Activated naive CD4-positive, alpha-beta T cell treated with anti-CD3 and anti-CD28 coated beads, Interleukin-2, amount 50 U/mL, for 72 hours (primary cell): ENCODE data around the gene ZC3H13. TPM values are rescaled to one million over a fixed set of nuclear protein-coding genes. Genes with fewer than 3 reads are reported as not detected.

Source experiments
- ATAC-seq, 2 donors: fragments of 150-1000 bp; cut with Tn5 transposase; 2 replicates each; pipeline ENCODE4 v1.10.0; 2021; ENCODE audit warnings: mild to moderate bottlenecking in 2 of 2, moderate library complexity in 2 of 2
- DNase-seq, 2 donors: peaks; one replicate each; pipeline ENCODE4 v3.0.0; 2021 to 2022; ENCODE audit warnings: low spot score in 2 of 2
- H3K27ac Mint-ChIP-seq, 2 donors: one replicate each; pipeline ENCODE4 v1.8.0; 2022; ENCODE audit warnings: mild to moderate bottlenecking in 2 of 2, mixed read lengths in 2 of 2
- H3K36me3 Mint-ChIP-seq, 2 donors: one replicate each; pipeline ENCODE4 v1.8.0; 2022; ENCODE audit warnings: mixed read lengths in 2 of 2
- H3K9me3 Mint-ChIP-seq, 2 donors: one replicate each; pipeline ENCODE4 v1.8.0; 2022; ENCODE audit warnings: mixed read lengths in 2 of 2
- total RNA-seq, 2 donors: library from RNA; stranded (reverse); gene quantifications; one replicate each; pipeline ENCODE4 v1.2.3, GENCODE V29; 2022

Gene ZC3H13
- total RNA-seq, 2 donors from 2014 or later: 36.9 to 47.9 TPM

- DNase-seq (no peak), ATAC-seq (peak in 1 of 2 donors; percentile 40)
- H3K27ac Mint-ChIP-seq: no peak overlapping the region
- H3K36me3 Mint-ChIP-seq: no peaks in the 10 kb centered on the region
- no peaks in the 10 kb centered on the region for H3K9me3 Mint-ChIP-seq
Measured at GRCh38 chr13:46079770-46080169, 27.2 kb upstream of the ZC3H13 start.

DNA sequence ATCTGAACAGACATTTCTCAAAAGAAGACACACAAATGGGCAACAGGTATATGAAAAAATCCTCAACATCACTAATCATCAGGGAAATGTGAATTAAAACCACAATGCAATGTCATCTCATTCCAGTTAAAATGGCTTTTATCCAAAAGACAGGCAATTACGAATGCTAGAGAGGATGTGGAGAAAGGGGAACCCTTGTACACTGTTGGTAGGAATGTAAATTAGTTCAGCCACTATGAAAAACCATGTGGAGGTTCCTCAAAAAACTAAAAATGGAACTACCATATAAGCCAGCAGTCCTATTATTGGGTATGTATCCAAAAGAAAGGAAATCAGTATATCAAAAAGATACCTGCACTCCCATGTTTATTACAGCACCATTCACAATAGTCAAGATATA is 24.7 kb upstream of the ZC3H13 start:
- H3K27ac Mint-ChIP-seq: no peak overlapping the region
- no peaks in the 10 kb centered on the region for H3K36me3 Mint-ChIP-seq
- H3K9me3 Mint-ChIP-seq: no peaks in the 10 kb centered on the region
- no peak for DNase-seq
- no peak for ATAC-seq

- H3K27ac Mint-ChIP-seq: no peak overlapping the region
- ATAC-seq (no peak), DNase-seq (no peak)
- H3K36me3 Mint-ChIP-seq: no peaks in the 10 kb centered on the region
- no peaks in the 10 kb centered on the region for H3K9me3 Mint-ChIP-seq
Measured at GRCh38 chr13:46076827-46077226, 24.3 kb upstream of the ZC3H13 start.

- H3K27ac Mint-ChIP-seq: no peak overlapping the region
- no peaks in the 10 kb centered on the region for H3K36me3 Mint-ChIP-seq
- no peaks in the 10 kb centered on the region for H3K9me3 Mint-ChIP-seq
- DNase-seq: no peak
- no peak for ATAC-seq
Measured at GRCh38 chr13:46075811-46076210, 23.3 kb upstream of the ZC3H13 start.

DNA sequence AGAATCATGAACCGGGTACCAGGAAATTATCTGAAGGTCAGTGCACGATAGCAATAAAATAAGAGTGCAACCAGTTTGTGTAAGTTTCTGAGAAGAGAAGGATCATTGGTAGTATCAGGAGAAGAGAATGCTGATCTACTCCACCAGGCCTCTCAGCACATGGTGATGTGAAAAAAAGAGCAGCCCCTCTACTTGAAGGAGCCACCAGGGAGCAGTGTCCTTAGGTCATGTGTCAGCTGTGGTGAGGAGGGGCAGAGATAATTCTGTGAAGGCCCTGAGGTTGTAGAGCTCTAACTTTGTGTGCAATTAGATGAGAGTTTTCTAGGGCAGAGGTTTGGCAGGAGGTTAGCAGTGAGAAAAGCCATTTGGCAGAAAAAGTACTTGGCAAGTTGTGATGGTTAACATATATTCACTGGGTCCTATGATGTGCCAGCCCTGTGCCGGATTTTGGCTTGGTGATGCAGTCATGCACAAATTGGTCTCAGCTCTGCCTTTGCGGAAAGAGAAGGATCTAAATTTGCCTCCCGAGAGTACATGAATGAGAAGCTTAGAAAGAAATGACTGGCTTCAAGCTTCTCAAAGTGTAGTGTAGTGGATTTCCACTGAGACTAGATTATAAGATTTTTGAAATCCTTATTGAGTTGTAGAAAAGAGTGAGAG is 19.2 kb upstream of the ZC3H13 start:
- no peaks in the 10 kb centered on the region for H3K9me3 Mint-ChIP-seq
- no peaks in the 10 kb centered on the region for H3K36me3 Mint-ChIP-seq
- no peak overlapping the region for H3K27ac Mint-ChIP-seq
- DNase-seq (no peak), ATAC-seq (no peak)

DNA sequence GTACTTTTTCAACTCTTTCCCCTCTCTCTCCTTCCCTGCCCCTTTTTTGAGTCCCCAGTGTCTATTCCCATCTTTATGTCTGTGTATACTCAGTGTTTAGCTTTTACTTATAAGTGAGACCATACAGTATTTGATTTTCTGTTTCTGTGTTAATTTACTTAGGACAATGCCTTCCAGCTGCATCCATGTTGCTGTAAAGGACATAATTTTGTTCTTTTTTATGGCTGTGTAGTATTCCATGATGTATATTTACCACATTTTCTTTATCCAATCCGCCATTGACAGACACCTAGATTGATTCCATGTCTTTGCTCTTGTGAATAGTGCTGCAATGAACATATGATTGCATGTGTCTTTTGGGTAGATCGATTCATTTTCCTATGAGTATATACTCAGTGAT is 10.7 kb upstream of the ZC3H13 start:
- Mint-ChIP-seq H3K9me3 (peaks cover 0 to 3% of the 10 kb centered on the region in 2 donors), H3K36me3 (no peaks in the 10 kb centered on the region), H3K27ac (no peak overlapping the region)
- ATAC-seq (no peak), DNase-seq (no peak)

DNA sequence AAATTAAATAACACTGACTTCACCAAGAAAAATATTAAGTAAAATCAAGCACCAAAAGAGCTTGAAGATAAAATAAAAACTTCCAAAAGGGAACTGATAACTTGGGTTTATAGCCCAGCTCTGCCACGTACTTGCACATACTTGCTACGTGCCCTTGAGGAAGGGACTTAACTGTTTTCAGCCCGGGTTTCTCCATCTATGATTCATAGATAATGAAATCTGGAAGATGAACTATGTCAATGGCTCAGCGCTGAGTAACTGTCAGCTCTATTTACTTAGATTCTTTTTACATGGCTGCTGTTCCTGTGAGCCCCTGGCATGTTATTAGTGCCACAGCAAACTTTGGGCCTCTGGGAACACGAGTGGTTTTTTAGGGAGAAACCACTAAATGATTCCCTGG is 9.6 kb upstream of the ZC3H13 start:
- no peak for DNase-seq
- no peak for ATAC-seq
- no peaks in the 10 kb centered on the region for H3K36me3 Mint-ChIP-seq
- no peak overlapping the region for H3K27ac Mint-ChIP-seq
- H3K9me3 Mint-ChIP-seq: peaks cover 0 to 3% of the 10 kb centered on the region in 2 donors

DNA sequence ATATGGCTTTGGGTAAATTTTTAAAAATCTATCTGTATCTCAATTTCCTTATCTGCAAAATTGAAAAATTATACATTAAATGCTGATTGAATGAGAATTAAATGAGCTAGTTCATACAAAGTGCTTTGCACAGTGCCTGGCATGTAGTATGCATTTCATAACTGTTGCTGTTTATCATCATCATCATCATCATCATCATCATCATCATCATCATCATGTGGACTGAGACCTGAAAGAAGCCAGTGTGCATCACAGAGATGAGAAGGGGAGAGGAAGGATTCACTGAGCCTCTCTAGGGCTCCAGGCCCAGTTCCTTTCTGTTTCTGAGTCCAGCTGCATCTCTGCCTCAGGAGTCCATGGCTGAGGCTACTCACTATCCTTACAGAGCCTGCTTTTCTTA is 6.9 kb upstream of the ZC3H13 start:
- Mint-ChIP-seq H3K36me3 (no peaks in the 10 kb centered on the region), H3K9me3 (peaks cover 0 to 3% of the 10 kb centered on the region in 2 donors), H3K27ac (no peak overlapping the region)
- ATAC-seq: no peak
- DNase-seq: no peak

DNA sequence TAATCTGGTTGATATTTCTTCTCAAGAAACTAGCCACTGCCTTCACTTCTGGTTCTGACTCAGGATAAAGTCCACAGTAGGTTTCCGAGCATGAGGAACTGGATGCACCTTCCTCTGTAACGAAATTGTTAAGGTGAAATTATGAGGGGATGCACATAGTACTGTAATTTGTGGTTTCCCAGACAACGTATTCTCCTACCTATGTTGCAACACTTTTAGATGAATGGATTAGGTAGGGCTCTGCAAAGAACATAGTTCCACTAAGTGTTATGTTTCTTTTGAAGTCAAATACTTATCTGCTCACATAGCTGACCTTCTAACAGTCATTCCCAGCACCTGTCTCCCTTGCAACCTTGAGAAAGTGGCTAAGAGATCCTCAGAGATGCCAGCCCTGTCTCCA is 5.7 kb upstream of the ZC3H13 start:
- Mint-ChIP-seq H3K36me3 (no peaks in the 10 kb centered on the region), H3K27ac (no peak overlapping the region), H3K9me3 (peaks cover 0 to under 1% of the 10 kb centered on the region in 2 donors)
- DNase-seq (no peak), ATAC-seq (no peak)

- no peak overlapping the region for H3K27ac Mint-ChIP-seq
- no peaks in the 10 kb centered on the region for H3K9me3 Mint-ChIP-seq
- ATAC-seq: no peak
- peaks cover 0 to 5% of the 10 kb centered on the region in 2 donors for H3K36me3 Mint-ChIP-seq
- DNase-seq: no peak
Measured at GRCh38 chr13:46057256-46058015, 4.9 kb upstream of the ZC3H13 start.

- H3K27ac Mint-ChIP-seq: peak overlapping the region; percentile 95 to 98
- DNase-seq: no peak
- peaks cover 0 to 5% of the 10 kb centered on the region in 2 donors for H3K36me3 Mint-ChIP-seq
- ATAC-seq: no peak
- H3K9me3 Mint-ChIP-seq: no peaks in the 10 kb centered on the region
Measured at GRCh38 chr13:46053162-46054012, 841 bp upstream of the ZC3H13 start.

DNA sequence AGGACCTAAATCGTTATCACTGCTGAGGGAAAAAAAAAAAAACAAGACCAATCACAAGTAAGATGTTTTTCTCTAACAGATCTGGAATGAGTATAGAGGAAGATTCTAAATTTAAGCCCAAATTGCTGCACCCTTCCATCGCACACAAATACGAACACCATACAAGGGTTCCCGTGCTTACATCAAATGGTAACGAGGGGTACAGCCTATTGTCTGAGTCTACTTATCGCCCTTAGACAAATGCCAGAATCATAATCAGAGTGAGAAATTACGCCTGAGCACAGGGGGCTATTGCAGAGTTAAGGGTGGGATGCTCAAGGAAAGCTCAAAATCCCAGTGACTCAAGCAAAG is 603 bp downstream of the ZC3H13 start:
- Mint-ChIP-seq H3K9me3 (no peaks in the 10 kb centered on the region), H3K27ac (peak overlapping the region; percentile 95 to 98), H3K36me3 (peaks cover 0 to 5% of the 10 kb centered on the region in 2 donors)
- ATAC-seq (peak in 1 of 2 donors; percentile 14), DNase-seq (no peak)

DNA sequence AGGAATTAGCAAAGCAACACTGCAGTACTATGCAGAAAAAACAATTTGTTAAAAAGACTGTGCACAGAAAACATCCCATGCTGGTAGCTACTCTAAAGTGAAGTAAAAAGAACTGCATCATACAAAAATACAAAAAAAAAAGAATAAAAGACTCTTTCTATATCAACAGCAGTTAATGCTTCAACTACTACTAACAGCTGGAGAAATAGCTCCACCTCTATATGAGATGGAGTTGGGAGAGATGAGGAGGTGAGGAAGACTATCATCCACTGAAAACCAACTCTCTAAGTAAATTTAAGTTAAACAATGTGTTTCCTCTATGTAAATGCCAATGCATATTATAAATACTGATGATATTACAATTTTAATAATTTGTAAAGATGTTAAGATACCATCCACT is 1.8 kb downstream of the ZC3H13 start:
- Mint-ChIP-seq H3K27ac (no peak overlapping the region), H3K36me3 (peaks cover 0 to 5% of the 10 kb centered on the region in 2 donors), H3K9me3 (no peaks in the 10 kb centered on the region)
- DNase-seq (no peak), ATAC-seq (no peak)

- DNase-seq (no peak), ATAC-seq (no peak)
- Mint-ChIP-seq H3K27ac (no peak overlapping the region), H3K9me3 (no peaks in the 10 kb centered on the region), H3K36me3 (no peaks in the 10 kb centered on the region)
Measured at GRCh38 chr13:46045424-46045823, 7.1 kb downstream of the ZC3H13 start.

GRCh38 chr13:46043647-46044046 is 8.9 kb downstream of the ZC3H13 start:
- DNase-seq: no peak
- no peaks in the 10 kb centered on the region for H3K36me3 Mint-ChIP-seq
- no peaks in the 10 kb centered on the region for H3K9me3 Mint-ChIP-seq
- ATAC-seq: no peak
- H3K27ac Mint-ChIP-seq: no peak overlapping the region

DNA sequence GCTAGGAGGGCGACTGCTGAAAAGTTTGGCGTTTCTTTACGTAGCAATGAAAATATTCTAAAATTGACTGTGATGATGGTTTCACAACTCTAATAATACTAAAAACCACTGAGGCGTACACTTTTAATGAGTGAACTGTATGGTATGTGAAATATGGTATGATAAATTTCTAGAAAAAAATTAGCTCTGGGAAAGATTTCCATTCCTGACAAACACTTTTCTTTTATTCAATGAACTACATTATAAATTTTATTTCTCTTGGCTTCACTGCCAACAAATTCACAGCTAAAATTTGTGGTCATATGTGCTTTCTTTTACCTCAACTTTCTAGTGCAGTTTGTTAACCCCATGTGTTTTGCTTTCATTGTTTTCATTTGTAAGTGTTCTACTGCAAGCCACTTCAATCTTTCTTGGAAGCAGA is 11.1 kb downstream of the ZC3H13 start:
- no peak for ATAC-seq
- H3K36me3 Mint-ChIP-seq: peaks cover 0 to 7% of the 10 kb centered on the region in 2 donors
- DNase-seq: no peak
- H3K27ac Mint-ChIP-seq: no peak overlapping the region
- no peaks in the 10 kb centered on the region for H3K9me3 Mint-ChIP-seq

DNA sequence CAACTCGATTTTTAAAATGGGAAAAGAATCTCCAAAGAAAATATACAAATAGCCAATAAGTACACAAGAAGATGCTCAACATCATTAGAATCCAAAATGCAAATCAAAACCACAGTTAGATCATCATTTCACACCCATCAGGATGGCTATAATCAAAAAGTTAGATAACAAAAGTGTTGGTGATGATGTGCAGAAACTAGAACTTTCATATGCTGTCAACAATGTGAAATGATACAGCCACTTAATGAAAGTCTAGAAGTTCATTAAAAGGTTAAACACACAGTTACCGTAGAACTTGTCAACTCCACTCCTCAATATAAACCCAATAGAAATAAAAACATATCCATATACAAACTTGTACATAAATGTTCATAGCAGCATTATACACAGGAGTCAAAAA is 11.8 kb downstream of the ZC3H13 start:
- ATAC-seq (no peak), DNase-seq (no peak)
- no peaks in the 10 kb centered on the region for H3K9me3 Mint-ChIP-seq
- no peak overlapping the region for H3K27ac Mint-ChIP-seq
- H3K36me3 Mint-ChIP-seq: peaks cover 3 to 12% of the 10 kb centered on the region in 2 donors
